HG03432 (cell line): ENCODE data around the gene LRRC43.

ENCODE experiments used
- ATAC-seq: cut with Tn5 transposase; IDR thresholded peaks from one replicate; pipeline ENCODE4 v1.9.1; 2021; ENCODE audit warnings: mild to moderate bottlenecking, moderate library complexity; ENCODE audit not compliant: unreplicated experiment

LRRC43 gene, protein sequence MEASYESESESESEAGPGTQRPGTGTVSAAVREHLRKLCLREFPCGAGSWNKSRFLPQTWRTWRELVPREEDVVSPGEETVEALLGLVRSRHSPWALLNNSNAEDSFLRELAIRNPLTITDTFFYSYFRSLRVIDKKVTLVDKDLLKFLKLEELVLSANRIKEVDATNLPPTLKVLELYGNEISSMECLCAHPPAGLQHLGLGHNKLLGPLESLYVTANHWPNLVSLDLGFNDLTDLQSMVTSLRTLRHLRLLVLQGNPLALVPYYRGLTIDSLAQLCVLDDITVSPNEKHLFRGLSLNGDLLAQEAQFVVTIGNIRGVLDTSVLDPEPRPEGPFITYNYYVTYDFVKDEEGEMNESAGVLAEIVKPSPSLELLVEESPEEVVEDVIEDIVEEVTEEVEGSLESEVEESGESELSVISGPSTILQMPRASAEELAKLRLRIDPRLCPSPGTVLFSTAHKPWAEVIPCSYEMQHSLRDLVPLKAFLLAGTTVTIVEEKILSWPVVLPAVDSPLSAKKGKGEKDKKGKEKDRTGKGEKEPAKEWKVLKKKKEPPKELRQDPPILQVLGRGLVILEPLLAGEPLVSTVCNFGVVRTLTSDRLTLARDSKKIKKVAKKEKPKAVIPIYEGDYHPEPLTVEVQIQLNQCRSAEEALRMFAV

GRCh38 chr12:122182887-122183587 is at the start of gene LRRC43:
TSS of gene LRRC43 (plus strand) at chr12:122183123. CDS start at chr12:122183145, 22 bp downstream.
- no peak for ATAC-seq

DNA sequence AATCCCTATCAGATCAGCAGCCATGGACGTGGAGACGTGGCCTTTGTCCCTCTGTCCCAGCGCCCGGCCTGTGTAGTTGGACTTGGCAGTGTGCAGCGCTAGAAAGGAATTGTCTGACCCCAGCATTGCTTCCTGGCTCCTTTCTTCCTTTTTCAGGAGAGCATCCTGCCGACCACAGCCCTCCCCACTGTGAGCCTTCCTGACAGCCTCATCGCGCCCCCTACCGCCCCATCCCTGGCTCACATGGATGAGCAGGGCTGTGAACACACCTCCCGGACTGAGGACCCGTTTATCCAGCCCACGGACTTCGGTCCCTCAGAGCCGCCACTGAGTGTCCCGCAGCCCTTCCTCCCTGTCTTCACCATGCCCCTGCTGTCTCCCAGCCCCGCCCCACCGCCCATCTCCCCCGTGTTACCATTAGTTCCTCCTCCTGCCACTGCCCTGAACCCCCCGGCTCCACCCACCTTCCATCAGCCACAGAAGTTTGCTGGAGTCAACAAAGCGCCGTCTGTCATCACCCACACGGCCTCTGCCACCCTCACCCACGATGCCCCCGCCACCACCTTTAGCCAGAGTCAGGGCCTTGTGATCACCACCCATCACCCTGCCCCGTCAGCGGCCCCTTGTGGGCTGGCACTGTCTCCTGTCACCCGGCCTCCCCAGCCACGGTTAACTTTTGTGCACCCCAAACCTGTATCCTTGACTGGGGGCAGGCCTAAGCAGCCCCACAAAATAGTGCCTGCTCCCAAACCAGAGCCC is 49.6 kb upstream of the LRRC43 start:
- ATAC-seq = no peak

DNA sequence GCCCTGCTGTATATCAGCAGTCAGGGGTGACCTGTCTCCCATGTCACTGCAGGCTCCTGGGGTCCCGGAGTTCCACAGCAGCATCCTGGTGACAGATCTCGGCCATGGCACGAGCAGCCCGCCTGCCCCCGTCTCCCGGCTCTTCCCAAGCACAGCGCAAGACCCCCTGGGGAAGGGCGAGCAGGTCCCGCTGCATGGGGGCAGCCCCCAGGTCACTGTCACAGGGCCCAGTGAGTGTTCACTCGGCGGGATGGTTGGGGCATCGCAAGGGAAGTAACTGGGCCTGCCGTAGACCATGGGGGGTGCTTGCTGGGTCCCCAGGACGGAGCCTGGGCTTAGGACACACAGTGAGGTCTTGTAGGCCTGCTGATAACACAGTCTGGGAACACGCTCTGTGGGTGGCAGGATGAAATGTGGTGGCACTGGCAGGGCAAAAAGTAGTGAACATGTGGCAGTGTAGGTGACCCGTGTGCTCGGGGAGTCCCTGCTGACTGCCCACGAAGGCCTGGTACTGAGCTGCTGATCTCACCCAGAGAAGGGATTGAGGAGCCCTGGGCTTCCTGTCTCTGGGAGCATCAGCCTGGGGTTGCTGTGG is 47.4 kb upstream of the LRRC43 start:
- ATAC-seq = no peak

- ATAC-seq = no peak
Observed at GRCh38 chr12:122137229-122137628, 45.7 kb upstream of the LRRC43 start.

DNA sequence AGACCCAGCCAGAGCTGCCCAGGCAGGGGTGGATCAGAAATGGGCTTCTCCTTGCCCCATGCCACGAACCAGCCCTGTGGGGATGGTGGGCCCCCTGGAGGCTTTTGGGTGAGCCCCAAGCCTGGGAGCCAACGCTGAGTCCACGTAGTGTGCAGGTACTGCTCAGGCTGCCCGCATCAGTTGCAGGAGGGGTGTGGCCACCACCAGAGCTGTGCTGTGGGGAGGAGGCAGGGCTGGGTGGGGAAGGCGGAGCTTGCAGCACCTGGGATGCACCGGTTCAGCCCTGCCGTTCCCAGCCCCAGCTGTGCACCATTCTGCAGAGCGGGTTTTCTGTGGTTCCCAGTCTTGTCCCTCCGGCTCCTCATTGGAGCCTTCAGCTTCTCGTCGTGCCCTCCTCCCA is 45.2 kb upstream of the LRRC43 start:
- ATAC-seq = no peak

DNA sequence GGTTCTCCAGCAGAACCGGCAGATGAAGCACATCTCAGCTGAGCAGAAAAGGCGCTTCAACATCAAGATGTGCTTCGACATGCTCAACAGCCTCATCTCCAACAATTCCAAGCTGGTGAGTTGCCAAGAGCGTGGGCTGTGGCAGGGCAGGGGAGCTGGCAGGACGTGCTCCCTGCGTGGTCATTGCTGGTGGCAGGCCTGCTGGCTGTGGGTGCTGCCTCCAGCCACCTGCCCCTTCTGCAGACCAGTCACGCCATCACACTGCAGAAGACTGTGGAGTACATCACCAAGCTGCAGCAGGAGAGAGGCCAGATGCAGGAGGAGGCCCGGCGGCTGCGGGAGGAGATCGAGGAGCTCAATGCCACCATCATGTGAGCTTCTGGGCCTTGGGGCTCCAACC is 44.7 kb upstream of the LRRC43 start:
- ATAC-seq = no peak

GRCh38 chr12:122138616-122139015 is 44.3 kb upstream of the LRRC43 start:
- no peak for ATAC-seq

- ATAC-seq = no peak
Observed at GRCh38 chr12:122139266-122139665, 43.7 kb upstream of the LRRC43 start.

GRCh38 chr12:122139941-122140340 is 43.0 kb upstream of the LRRC43 start:
- ATAC-seq = no peak

DNA sequence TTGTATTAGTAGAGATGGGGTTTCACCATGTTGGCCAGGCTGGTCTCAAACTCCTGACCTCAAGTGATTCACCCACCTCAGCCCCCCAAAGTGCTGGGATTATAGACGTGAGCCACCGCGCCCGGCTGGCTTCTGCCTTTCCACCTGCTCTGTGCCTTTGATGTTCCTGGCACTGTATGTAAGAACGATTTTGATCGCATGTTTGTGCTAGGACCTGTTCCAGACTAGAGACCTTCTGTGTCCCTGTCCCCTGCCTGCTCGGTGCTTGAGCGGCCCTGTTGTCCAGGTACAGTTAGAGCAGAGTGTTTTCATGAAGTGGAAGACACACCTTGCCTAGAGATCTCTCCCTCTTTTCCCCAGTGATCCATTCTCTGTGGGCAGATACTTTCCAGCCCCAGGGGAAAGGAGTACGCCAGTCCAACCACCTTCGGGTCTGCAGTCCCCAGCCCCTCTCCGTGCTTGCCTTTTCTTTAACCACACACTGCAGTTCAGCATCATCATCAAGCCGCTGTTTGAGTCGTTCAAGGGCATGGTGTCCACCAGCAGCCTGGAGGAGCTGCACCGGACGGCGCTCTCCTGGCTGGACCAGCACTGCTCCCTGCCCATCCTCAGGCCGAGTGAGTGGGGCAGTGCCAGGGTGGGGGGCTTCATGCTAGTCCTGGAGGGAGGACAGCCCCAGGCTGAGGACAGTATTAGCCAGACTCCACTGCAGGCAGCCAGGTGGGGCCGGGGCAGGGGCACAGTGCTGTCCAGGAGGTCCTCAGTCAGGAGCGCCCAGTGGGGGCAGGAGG is 42.3 kb upstream of the LRRC43 start:
- ATAC-seq = no peak

- ATAC-seq = no peak
Observed at GRCh38 chr12:122141911-122142725, 40.8 kb upstream of the LRRC43 start.

- ATAC-seq = no peak
Observed at GRCh38 chr12:122142857-122143256, 40.1 kb upstream of the LRRC43 start.

DNA sequence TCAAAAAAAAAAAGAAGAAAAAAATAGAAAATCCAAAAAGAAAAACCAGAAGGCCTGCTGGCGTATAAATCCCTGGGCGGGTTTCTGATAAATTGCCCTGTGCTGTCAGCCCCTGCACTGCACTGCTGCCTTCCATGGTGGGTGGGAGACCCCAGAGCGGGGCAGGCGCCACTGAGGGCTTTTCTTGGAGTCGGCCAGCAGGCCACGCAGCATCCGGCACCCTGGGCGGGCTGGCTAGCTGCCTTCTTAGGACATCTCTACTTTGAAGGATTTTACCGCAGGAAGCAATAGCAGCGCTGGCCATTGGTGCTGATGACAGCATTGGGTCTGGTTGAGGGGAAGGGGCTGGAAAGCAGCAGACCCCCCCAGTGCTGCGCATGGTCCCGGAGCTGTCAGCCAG is 38.0 kb upstream of the LRRC43 start:
- no peak for ATAC-seq

DNA sequence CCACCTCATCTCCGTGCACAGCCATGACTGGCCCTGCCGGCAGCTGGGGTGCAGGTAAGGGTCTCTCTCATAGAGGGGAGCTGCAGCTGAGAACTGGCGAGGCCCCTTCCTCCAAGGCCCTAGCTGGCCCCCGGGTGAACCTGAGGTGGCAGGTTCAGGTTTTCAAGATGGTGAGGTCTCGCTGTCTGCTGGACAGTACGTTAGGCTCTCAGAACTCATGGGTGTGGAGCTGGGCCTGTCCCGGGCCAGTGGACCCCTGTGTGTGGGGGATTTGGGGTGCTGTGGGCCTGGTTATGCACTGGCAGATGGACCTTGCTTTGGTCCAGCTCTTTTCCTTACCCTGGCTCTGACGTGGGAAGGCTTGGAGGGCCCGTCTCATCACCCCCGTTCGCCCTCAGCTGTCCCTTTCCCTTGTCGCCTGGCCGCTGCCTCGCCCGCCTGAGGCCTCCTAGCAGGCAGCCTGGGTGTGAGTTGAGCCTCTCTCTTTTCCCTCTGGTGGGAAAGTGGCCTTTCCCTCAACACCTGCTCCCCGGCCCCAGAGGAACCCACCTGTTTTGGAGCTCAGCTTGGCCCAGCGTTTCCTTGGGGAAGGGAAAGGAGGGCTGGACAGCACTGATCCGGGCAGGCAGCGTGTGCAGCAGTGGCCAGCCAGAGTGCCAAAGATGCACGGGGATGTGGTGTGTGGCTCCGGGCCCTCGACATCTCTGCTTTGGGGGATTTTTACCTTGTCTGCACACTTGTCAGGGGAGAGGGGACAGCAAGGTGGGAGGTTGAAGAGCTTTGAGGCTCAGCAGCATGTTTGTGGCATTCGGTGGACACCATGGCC is 37.2 kb upstream of the LRRC43 start:
- ATAC-seq = no peak

GRCh38 chr12:122147514-122148290 is 35.2 kb upstream of the LRRC43 start:
- ATAC-seq = no peak

GRCh38 chr12:122148657-122149056 is 34.3 kb upstream of the LRRC43 start:
- no peak for ATAC-seq

DNA sequence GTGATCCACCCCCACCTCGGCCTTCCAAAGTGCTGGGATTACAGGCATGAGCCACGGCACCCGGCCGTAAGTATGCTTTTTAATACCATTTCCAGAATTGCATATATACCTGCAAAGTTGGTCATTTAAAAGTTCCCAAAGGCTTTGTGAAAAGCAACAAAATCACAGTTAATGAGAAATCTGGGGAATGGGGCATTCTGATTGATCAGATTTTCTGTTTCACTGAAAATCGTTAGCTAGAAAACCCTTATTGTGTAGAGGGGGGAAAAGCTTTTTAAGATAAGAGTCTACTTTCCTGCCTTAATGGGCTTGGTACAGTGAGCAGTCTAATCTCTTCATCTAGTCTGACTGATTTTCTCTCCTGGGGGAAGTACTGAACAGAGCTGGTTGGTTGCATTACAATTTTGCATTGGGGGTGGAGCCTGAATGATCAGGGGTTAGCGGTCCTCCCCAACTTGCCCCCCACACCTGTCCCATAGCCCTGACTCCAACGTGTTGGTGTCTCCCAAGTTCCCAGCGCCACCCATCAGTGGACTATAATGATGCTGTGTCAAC is 32.7 kb upstream of the LRRC43 start:
- no peak for ATAC-seq
